ENCODE data around the gene MAD1L1.

The MAD1L1 gene

DNA sequence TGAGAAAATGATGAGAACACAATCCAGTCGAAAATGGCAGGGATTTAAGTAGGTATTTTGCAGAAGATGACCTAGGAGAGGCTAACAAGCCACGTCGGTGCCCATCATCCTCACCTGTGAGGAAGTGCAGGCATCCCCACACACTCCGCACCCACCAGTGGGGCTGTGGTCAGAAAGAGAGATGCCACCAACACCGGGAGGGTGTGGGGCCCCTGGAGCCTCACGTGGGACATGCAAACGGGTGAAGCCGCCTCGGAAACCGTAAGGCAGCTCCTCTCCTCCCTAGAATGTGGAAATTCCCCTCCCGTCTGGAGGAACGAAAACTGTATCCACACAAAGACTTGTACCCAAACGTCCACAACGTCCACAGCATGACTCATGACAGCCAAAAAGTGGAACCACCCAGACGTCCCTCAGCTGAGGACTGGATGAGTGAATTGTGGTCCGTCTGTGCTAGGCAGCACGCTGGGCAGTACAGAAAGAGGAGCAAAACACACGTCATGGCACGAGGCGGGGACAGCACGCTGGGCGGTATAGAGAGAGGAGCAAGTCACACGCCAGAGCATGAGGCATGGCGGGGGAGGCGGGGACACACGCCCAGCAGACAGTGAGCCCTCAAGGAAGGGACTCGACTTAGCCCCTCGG lies 316.7 kb downstream of the MAD1L1 start:
- TF ChIP-seq, protein P1, sequence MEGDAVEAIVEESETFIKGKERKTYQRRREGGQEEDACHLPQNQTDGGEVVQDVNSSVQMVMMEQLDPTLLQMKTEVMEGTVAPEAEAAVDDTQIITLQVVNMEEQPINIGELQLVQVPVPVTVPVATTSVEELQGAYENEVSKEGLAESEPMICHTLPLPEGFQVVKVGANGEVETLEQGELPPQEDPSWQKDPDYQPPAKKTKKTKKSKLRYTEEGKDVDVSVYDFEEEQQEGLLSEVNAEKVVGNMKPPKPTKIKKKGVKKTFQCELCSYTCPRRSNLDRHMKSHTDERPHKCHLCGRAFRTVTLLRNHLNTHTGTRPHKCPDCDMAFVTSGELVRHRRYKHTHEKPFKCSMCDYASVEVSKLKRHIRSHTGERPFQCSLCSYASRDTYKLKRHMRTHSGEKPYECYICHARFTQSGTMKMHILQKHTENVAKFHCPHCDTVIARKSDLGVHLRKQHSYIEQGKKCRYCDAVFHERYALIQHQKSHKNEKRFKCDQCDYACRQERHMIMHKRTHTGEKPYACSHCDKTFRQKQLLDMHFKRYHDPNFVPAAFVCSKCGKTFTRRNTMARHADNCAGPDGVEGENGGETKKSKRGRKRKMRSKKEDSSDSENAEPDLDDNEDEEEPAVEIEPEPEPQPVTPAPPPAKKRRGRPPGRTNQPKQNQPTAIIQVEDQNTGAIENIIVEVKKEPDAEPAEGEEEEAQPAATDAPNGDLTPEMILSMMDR (IDR thresholded peaks at IDR 0.05; ENCODE audit: low read depth, low read length, missing control alignments), result no peak
- H3K4me3 ChIP-seq (replicated peaks; ENCODE audit: low read depth, low read length), result no peak overlapping the region
- DNase-seq (ENCODE audit: extremely low read depth, low read depth), result no peak

DNA sequence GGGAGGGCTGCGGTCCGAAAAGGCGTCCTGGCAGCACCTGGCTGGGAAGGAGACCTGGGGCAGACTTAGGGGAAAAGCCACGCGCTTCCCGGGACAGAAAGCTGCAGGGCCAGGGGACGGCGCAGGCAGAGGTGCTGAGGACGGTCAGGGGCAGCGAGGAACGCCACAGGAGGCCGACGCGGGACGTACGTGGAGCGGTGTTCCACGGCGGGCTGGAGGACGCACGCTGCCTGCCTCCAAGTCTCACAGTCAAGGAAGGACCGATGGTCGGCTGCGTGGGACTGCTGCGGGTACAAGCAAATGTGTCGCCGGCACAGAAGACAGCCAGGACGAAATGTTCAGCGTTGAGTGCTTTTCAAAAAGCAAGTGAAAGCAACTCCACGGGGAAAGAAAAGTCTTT lies 317.4 kb downstream of the MAD1L1 start:
- H3K4me3 ChIP-seq (replicated peaks; ENCODE audit: low read depth, low read length), result no peak overlapping the region
- DNase-seq (ENCODE audit: extremely low read depth, low read depth), result no peak
- TF ChIP-seq, protein P1 (IDR thresholded peaks at IDR 0.05; ENCODE audit: low read depth, low read length, missing control alignments), result no peak

DNA sequence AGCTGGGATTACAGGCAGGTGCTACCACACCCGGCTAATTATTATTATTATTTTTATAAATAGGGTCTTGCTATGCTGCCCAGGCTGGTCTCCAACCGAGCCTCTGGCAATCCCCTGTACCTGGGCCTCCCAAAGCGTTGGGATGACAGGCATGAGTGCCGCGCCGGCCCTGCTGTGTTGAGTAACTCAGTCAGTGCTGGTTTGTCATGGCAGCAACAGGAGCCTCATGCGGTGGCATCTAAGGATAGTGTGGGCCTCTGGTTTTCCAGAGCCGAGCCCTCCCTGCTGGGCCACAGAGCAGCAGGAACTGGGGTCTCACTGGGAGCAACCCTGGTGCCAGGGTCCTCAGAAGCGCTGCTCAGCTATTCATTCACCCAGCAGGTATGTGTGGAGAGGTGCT lies 318.0 kb downstream of the MAD1L1 start:
- TF ChIP-seq, protein P1 (IDR thresholded peaks at IDR 0.05; ENCODE audit: low read depth, low read length, missing control alignments), result no peak
- DNase-seq (ENCODE audit: extremely low read depth, low read depth), result no peak
- H3K4me3 ChIP-seq (replicated peaks; ENCODE audit: low read depth, low read length), result no peak overlapping the region

DNA sequence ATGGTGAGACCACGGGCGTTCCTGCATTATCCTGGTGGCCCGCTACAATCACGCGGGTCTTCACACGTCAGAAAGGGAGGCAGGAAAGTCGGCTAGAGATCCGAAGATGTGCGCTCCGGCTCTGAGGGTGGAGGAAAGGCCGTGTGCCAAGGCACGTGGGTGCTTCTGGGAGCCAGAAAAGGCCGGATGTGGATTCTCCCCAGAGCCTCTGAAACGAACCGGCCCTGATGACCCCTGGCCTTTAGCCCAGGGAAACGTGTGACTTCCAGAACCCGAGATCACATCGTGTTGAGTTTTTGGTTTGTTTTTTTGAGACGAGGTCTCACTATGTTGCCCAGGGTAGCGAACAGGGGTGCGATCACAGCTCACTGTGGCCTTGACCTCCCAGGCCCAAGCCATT lies 318.4 kb downstream of the MAD1L1 start:
- TF ChIP-seq, protein P1 (IDR thresholded peaks at IDR 0.05; ENCODE audit: low read depth, low read length, missing control alignments), result no peak
- H3K4me3 ChIP-seq (replicated peaks; ENCODE audit: low read depth, low read length), result no peak overlapping the region
- no peak for DNase-seq (ENCODE audit: extremely low read depth, low read depth)

DNA sequence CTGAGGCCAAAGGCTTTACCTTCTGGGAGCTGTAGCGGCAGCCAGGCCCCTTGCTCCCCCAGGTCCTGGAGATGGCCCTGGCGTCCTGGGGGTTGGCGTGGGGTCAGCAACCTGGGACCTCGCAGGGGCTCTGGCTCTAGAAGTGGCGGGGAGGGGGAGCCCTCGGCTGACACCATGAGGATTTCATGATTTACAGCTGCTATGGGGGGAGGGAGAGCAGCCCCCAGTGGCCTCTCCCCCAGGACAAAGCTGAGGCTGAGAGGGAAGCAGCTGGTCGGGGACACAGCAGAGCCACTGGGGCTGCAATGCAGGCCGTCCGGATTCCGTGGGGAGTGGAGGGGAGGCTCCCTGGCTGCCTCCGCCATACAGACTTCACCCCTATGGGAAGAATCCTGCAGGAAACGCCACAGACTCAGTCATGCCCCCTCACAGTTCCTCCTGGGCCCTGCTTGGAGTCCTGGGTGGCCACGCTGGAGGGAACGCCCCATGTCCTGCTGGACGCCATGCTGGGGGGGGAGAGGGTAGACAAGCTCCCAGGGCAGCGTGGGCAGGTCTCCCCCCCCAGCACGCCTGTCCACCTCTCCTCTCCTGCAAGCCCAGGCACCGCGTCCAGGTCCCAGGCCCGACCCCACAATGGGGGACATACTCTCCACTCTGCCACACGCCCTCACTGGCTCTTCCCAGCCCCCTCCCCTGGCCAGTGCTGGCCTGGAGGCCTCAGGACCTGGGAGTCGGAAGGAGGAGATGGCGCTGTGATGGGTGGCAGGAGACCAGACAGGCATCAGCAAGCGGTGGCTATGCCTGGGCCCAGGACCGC lies 319.1 kb downstream of the MAD1L1 start:
- no peak for DNase-seq (ENCODE audit: extremely low read depth, low read depth)
- TF ChIP-seq, protein P1 (IDR thresholded peaks at IDR 0.05; ENCODE audit: low read depth, low read length, missing control alignments), result no peak
- no peak overlapping the region for H3K4me3 ChIP-seq (replicated peaks; ENCODE audit: low read depth, low read length)

DNA sequence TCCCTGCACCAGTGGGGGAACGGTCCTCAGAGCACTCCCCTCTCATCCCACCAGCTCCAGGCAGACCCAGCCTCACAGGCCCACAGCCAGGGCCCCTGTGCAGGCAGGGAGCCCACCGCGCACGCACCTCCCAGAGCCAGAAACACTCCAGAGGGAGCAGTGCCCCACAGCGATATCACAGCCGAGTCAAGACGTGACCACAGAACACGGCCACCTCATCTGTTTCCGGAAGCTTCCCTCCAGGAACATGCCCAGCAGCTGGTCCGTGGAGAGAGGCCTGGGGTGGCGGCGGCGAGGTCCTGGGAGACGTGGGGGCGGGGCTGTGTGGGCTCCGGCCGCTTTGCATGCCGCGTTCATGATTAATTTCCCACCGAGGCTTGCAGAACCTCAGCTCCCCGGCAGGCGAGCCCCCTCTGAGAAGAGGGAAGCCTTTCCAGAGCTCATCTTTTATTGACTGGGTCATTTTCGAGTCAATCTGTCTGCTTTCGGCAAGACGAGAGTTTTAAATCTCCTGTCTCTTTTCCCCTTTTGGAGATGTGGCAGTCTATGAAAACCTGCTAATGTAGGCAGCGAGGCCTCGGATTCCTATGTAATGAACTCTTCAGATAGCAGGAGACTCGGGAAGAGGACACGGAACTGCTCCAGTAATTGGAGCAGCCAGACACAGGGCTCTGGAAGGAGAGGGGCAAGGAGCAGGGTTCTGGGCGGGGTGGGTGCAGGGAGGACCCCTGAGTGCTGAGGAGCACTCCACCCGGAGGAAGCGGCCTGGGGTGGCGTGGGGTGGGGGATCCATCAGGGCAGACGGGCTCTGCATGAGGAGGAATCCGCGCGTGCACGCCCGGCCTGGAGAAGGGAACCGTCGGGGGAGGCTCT lies 319.9 kb downstream of the MAD1L1 start:
- TF ChIP-seq, protein P1 (IDR thresholded peaks at IDR 0.05; ENCODE audit: low read depth, low read length, missing control alignments), result peak; percentile 25
- DNase-seq (ENCODE audit: extremely low read depth, low read depth), result no peak
- H3K4me3 ChIP-seq (replicated peaks; ENCODE audit: low read depth, low read length), result no peak overlapping the region

Data from HFF-Myc (cell line).